ENCODE results near the gene ADGRV1.

DNA sequence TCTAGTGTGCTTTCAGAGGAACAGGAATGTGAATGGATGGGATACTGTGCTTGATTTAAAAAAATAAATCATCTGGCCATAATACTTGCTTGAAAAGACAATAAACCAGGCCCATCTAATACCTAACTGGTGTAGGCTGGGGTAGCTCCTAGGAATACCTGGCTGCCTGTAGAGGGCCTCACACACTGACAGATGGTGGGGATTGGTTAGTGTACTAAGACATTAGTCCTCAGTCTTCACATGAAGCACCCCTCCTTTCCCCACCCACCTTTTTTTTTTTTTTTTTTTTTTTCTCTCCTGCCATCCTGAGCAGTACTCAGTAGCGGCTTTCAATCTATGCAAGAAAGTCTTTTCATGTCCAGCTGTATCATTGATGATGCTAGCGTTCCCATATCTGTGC is 130.5 kb downstream of the ADGRV1 start:
- no peak for TF ChIP-seq POLR2A (IDR thresholded peaks at IDR 0.05)
- TF ChIP-seq, protein P1, sequence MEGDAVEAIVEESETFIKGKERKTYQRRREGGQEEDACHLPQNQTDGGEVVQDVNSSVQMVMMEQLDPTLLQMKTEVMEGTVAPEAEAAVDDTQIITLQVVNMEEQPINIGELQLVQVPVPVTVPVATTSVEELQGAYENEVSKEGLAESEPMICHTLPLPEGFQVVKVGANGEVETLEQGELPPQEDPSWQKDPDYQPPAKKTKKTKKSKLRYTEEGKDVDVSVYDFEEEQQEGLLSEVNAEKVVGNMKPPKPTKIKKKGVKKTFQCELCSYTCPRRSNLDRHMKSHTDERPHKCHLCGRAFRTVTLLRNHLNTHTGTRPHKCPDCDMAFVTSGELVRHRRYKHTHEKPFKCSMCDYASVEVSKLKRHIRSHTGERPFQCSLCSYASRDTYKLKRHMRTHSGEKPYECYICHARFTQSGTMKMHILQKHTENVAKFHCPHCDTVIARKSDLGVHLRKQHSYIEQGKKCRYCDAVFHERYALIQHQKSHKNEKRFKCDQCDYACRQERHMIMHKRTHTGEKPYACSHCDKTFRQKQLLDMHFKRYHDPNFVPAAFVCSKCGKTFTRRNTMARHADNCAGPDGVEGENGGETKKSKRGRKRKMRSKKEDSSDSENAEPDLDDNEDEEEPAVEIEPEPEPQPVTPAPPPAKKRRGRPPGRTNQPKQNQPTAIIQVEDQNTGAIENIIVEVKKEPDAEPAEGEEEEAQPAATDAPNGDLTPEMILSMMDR (IDR thresholded peaks at IDR 0.05) = no peak

Measured in Peyer's patch (tissue), 4 donors.